GM12801 (cell line): ENCODE results near the gene IVL.

Experiments
- TF ChIP-seq, protein P1 (sequence below): IDR thresholded peaks from one replicate; pipeline ENCODE4 v1.5.1; 2011; ENCODE audit warnings: control low read depth; ENCODE audit not compliant: insufficient read length; ENCODE audit errors: extremely low read depth

Gene IVL

DNA sequence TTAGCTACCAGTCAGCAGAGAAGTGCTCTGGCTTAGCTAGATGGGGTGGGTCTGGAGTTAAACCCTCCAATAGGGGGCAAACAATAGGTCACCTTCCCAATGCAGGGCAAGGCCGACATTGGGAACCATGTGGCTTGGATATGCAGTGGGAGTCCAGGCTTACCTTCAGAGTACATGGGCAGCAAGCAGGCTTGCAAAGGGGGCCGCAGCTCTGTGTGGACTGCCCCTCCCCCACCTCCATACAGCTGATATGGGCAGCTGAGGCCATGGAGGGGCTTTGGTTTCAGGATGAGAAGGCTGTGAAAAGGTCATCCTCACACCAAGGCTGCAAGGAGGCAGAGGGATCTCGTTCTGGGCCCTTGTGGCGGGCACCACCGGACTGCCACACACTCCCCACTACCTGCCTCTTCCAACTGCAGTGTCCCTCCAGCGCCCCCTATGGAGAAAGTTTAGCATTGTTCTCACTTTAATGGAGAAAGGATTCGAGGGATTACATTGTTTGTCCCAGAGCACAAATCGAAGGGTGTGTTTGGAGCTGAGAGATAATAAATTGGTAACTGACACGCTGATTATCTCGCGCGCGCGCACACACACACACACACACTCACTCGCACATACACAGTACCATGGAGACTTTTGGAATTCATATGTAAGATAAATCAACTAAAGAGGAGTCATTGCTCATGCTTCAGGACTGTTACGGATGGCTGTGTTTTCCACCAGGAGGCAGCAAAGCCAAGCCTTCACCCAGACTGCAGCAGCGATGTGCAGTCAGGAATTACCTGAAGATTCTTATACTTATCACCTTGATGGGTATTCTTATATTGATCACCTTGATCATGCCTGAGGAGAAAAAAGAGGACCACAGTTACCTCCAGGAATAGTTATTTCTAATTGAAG lies 37.3 kb upstream of the IVL start:
- TF ChIP-seq, protein P1, sequence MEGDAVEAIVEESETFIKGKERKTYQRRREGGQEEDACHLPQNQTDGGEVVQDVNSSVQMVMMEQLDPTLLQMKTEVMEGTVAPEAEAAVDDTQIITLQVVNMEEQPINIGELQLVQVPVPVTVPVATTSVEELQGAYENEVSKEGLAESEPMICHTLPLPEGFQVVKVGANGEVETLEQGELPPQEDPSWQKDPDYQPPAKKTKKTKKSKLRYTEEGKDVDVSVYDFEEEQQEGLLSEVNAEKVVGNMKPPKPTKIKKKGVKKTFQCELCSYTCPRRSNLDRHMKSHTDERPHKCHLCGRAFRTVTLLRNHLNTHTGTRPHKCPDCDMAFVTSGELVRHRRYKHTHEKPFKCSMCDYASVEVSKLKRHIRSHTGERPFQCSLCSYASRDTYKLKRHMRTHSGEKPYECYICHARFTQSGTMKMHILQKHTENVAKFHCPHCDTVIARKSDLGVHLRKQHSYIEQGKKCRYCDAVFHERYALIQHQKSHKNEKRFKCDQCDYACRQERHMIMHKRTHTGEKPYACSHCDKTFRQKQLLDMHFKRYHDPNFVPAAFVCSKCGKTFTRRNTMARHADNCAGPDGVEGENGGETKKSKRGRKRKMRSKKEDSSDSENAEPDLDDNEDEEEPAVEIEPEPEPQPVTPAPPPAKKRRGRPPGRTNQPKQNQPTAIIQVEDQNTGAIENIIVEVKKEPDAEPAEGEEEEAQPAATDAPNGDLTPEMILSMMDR = no peak

DNA sequence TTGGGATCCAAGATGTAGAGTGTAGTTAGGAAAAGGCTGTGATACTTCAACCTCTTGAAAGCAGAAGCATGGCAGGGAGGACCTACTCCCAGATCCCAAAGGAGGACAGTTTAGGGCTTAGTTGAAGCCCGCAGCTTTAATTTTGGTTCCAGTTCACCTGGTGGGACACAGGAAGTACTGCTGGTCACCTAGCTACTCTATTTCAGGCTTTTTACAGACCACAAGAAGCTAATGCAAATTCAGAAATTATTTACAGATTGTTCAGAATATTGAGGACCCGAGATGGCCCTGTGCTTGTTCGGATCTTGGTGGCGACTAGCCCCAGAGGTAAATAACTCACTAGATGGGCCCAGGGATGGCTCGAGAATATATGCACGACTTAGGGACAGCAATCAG lies 36.6 kb upstream of the IVL start:
- TF ChIP-seq, protein P1 = no peak

DNA sequence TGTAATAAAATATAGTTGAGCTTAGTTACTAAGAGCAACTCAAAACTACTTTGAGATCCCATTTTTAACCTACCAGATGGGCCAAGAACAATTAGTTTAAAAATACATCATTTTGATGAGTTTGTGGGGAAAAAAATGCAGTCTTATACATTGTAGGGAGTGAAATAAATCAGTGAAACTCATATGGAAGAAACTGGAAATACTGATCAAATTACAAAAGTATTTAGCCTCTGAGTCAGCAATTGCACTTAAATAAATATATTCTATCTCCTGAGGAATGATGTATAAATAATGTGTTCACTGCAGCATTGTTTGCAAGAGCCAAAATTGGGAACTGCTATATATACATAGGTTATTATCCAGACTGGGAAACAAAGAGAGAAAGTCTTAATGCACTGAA lies 34.9 kb upstream of the IVL start:
- TF ChIP-seq, protein P1 = no peak

DNA sequence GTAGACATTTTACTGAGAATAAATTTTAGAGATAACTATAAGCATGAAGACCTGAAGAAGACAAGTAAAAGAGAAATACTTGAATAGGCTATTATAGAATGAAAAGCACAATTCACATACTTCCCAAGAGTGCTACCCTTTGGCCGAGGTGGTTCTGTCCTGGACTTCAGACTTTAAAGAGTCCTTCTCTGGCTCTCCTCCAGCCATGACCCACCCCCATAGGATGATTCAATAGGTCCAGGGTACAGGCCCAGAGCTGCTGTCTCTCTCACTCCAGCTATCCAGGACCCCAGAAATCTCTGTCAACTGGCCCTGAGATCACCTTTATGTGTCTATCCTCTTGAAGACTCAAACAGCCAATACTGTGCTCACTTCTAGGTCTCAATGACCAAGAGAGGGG lies 31.5 kb upstream of the IVL start:
- TF ChIP-seq, protein P1 = no peak

DNA sequence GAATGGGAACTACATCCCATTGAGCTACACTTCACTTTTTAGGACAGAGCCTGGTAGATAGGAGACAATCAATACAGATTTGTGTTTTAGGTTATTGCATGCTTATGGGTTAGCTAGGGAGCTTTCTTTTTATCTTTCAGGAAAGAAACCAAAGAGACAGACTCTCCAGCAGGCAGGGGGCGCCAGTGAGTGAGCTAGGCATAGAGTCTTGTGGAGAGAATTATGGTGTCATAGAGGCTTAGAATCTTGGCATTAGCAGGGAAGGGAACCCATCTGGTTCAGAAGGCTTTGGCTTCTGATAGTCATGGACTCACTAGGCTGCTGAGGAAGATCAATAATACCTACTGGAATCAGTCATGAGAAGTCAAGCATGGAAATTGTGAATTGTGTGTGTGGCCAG lies 30.3 kb upstream of the IVL start, which contains the start of gene SMCP:
Gene SMCP, plus strand, starts transcription at position 281 of the 400 bp plus-strand sequence. CDS start 6,101 bp downstream, outside the sequence.
- TF ChIP-seq, protein P1 = no peak

DNA sequence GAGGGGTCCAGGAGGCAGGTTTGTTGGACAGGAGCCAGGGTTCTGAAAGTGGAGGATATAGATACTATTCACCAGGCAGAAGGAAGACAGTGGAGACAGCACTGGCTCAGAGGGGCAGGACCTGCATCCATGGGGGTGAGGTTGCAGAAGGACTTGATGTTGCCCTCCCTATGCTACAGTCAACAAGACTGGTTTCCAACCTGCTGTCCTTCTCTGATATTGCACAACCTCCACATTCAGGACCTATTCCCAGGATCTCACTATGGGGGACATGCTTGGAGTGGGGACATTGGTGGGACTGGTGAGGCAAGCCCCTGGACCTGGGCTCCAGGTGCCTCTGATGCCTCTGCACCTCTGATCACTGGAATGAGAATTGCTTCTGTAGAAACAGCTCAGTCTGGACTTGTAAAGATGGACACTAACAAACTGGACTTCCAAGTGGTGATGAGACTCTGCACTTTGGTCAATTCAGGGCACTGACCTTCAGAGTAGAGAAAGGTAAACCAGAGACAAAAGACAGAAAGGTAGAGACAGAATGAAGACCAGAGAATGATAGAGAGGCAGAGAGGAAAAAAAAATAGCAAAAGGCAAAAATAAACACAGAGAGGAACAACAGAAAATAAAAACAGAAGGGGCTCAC lies 28.7 kb upstream of the IVL start:
- TF ChIP-seq, protein P1 = no peak

DNA sequence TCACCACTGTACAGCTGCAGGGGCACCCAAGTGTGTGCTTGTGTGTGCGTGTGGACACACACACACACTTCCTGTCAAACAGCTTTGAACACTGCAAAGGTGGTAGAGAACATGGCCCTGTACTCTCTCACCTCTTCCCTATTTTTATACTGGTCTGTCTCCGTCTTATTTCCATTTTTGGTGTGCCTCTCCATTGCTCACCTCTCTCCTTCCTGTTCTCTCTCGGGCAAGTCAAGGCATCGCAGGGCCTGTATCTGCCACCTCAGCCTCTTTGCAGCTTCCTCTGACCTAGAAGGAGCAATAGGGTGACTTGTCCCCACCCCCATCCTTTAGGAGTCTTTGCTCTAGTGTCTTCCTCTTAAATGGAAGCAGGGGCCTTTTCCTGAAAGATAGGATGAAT lies 28.0 kb upstream of the IVL start:
- TF ChIP-seq, protein P1 = no peak
